ENCODE measurements around the gene ATXN10.

Gene ATXN10

DNA sequence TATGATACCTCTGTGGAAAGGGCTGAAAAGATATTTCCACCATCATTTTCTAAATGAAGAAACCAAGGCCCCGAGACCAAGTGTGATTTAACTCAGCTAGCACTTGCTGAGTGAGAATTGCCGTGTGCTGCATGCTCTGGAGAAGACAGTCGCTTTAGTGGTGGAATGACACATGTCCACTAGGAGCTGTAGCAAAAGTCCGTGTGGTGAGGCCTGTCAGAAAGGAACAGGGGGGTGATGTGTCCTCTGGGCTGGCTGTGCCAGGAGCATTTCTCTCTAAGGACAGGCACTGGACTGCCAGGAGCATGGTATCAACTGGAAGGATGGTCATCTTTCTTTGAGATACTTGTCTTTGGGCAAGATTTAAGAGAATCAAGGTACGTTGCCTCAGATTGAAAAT is 72.8 kb downstream of the ATXN10 start:
- in situ Hi-C loops (cut with HindIII; ENCODE audit: low sequenced_read_pairs): no loop called here

DNA sequence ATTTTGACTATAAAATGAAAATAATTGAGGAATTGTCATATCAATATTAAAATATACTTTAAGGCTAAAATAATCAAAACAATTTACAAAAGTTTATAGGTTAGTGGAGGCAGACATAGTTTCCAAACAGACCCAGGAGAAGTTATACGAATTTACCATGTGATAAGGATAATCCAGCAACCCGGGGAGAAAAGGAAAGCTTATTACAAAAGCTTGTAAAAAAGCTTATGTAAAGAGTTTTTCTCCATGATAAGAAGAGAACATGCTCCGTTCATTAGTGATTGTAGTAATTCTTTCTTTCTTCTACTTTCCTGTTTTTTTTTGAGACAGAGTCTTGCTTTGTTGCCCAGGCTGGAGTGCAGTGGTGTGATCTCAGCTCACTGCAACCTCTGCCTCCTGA is 79.0 kb downstream of the ATXN10 start:
- in situ Hi-C loops (cut with HindIII; ENCODE audit: low sequenced_read_pairs): no loop called here

DNA sequence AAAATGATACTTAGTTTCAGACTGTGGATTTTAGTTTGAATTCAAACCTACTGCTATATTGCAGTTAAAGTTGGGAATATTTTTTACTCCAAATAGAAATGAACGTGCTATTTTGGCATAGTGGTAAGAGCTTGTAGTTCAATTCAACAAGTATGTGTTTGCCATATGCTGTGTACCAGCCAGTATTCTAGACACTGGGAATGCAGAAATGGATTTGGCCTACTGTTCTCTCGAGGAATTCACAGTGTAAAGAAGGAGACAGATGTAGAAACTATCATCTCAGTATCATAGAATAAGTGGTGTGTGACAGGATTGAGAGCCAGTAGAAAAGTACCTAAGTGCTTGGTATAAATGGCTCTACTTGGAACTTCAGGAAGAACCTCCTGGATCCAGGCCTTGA is 80.4 kb downstream of the ATXN10 start:
- in situ Hi-C loops (cut with HindIII; ENCODE audit: low sequenced_read_pairs): no loop called here

- in situ Hi-C loops (cut with HindIII; ENCODE audit: low sequenced_read_pairs): no loop called here
Measured at GRCh38 chr22:45754822-45755221, 83.2 kb downstream of the ATXN10 start.

- in situ Hi-C loops (cut with HindIII; ENCODE audit: low sequenced_read_pairs): no loop called here
Measured at GRCh38 chr22:45756558-45756957, 84.9 kb downstream of the ATXN10 start.

DNA sequence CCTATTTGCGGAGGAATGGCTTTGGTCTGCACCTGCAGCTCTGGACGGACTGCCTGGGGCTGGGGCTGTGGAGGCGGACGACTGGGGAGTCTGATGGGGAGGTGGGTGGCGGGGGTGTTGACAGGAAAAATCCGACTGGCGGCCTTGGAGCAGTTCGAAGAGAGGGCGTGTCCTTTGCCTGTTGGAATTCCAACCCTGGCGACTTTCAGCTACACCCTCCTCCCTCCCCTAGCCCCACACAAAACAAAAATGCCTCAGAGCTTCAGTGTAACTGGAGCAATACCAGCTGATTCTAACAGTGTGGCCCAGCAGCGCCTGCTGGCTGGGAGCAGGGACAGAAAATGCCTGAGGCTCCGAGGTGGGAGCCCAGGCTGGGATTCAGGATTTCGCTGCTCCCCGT is 85.4 kb downstream of the ATXN10 start:
- in situ Hi-C loops (cut with HindIII; ENCODE audit: low sequenced_read_pairs): no loop called here

DNA sequence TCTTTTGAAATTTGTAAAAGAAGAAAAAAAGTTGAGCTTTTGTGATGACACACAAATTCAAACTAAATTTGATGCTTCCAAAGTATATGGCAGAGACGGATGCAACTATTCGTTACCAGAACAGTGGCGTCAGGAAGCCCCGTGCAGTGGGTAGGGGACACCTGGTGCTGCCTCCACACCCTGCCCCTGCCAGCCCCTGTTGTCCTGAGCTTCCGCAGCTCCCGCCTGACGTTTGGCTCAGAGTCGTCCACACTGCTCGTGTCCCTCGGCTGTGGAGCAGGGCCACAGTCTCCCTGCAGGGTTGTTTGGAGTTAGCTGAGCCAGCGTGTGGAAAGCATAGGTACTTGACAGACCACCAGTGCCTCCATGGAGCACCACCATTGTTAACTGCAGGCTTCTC is 86.3 kb downstream of the ATXN10 start:
- in situ Hi-C loops (cut with HindIII; ENCODE audit: low sequenced_read_pairs): no loop called here

DNA sequence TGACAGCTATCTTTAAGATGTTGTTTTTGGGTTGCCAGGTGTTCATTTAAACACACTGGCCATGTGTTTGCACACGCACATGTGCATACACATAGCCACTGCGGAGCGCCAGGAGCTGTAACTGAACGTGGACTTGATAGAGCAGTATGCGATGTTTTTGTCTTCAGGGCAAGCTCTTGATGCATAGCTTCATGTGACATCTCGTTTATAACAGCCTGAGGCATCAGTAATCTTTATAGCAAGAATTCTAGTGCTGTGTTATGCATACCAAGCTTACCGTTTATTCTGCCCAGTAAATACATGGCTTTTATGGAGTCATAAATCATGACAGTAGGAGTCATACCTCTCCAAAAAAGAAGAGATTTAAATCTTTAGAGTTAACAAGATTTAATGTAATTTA is 87.0 kb downstream of the ATXN10 start:
- in situ Hi-C loops (cut with HindIII; ENCODE audit: low sequenced_read_pairs): no loop called here

- in situ Hi-C loops (cut with HindIII; ENCODE audit: low sequenced_read_pairs): no loop called here
Measured at GRCh38 chr22:45760682-45761081, 89.0 kb downstream of the ATXN10 start.

- in situ Hi-C loops (cut with HindIII; ENCODE audit: low sequenced_read_pairs): no loop called here
Measured at GRCh38 chr22:45762545-45763235, 91.1 kb downstream of the ATXN10 start.

DNA sequence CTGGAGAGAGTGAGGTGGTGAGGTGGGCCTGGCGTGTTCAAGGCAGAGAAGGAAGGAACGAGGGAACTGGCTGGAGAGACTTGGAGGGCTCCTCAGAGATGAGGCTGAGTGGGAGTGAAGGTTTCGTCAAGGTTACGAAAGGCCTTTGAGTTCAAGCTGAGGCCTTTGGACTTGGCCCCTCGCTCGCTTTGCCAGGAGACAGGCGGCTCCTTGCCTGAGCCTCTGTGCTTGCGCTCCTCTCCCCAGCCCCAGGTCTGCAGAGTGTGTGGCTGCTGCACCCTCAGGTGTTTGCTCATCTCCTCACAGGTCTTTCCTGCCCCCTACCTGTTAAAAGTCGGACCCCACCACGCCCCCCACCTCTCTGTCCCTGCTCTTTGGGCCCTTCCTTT is 91.6 kb downstream of the ATXN10 start:
- in situ Hi-C loops (cut with HindIII; ENCODE audit: low sequenced_read_pairs): no loop called here

DNA sequence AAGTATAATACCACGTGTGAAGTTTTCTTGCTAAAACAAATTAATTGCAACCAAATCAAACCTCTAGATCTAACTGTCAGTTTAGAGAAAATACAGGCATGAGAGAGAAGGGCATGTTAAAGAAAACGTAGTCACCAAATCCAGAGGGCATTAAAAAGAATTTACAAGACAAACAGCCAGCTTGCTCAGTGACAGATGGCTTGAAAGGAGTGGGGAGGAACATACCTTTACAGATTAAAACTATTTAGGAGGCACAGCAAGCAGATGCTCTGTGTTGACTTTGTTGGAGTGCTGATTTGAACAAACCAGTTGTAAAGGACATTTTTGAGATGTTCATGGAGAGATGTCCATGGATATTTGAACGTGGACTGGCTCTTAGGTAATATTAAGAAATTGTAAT is 96.9 kb downstream of the ATXN10 start:
- in situ Hi-C loops (cut with HindIII; ENCODE audit: low sequenced_read_pairs): no loop called here

GRCh38 chr22:45769569-45770210 is 98.1 kb downstream of the ATXN10 start:
- in situ Hi-C loops (cut with HindIII; ENCODE audit: low sequenced_read_pairs): no loop called here

- in situ Hi-C loops (cut with HindIII; ENCODE audit: low sequenced_read_pairs): no loop called here
Measured at GRCh38 chr22:45770506-45770905, 98.9 kb downstream of the ATXN10 start.

- in situ Hi-C loops (cut with HindIII; ENCODE audit: low sequenced_read_pairs): no loop called here
Measured at GRCh38 chr22:45771057-45771456, 99.4 kb downstream of the ATXN10 start.

GRCh38 chr22:45771711-45772110 is 100.1 kb downstream of the ATXN10 start:
- in situ Hi-C loops (cut with HindIII; ENCODE audit: low sequenced_read_pairs): no loop called here

DNA sequence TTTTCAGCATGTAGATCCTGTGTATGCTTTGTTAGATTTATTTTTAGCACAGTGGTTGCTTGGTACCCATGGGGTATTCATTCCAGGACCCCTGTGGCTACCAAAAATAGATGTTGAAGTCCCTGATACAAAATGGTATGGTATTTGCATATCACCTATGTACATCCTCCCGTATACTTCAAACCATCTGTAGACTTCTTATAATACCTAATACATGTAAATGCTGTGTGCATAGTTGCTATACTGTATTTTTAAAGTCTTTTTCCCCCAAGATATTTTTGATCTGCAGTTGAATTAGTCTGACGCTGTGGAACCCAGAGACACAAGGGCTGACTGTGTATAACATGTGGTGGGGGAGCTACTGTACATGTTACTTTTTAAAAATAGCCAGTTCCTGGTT is 101.1 kb downstream of the ATXN10 start:
- in situ Hi-C loops (cut with HindIII; ENCODE audit: low sequenced_read_pairs): no loop called here

- in situ Hi-C loops (cut with HindIII; ENCODE audit: low sequenced_read_pairs): no loop called here
Measured at GRCh38 chr22:45774001-45774670, 102.5 kb downstream of the ATXN10 start.

- in situ Hi-C loops (cut with HindIII; ENCODE audit: low sequenced_read_pairs): no loop called here
Measured at GRCh38 chr22:45775062-45775461, 103.4 kb downstream of the ATXN10 start.

- in situ Hi-C loops (cut with HindIII; ENCODE audit: low sequenced_read_pairs): no loop called here
Measured at GRCh38 chr22:45775569-45776312, 104.1 kb downstream of the ATXN10 start.

- in situ Hi-C loops (cut with HindIII; ENCODE audit: low sequenced_read_pairs): no loop called here
Measured at GRCh38 chr22:45776313-45776585, 104.6 kb downstream of the ATXN10 start.
